Measurements from ENCODE around the gene MRM3.
A peak's percentile ranks its signal among the peaks of the same experiment; 100 is the strongest.

Gene MRM3

DNA sequence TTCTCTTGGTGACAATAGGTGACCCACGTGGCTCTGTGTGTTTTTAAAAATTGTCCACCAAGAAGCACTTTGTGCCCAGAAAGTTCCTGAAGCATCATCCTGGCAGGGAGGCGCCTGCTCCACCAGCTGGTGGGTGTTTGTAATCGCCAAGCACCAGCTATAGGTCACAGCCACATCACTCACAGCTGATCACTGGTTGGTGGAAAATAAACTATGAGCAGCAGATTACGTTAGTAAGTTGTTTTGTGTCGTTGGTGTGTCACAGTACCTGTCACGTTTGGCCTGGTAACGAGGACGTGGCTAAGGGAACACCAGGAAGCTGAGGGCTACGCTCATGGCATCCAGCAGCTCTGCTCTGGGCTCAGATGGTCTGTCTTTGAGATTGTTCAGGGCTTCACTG, 10.1 kb downstream of the MRM3 start:
- no peak overlapping the region for H3K4me3 ChIP-seq (replicated peaks; ENCODE audit: low read depth, low read length)
- no peak for TF ChIP-seq CTCF (IDR thresholded peaks at IDR 0.05; ENCODE audit: low read depth, low read length, missing control alignments)
- no peak for DNase-seq (ENCODE audit: extremely low read depth, low read depth)

GRCh38 chr17:794876-795275, 12.7 kb downstream of the MRM3 start:
- no peak for DNase-seq (ENCODE audit: extremely low read depth, low read depth)
- no peak overlapping the region for H3K4me3 ChIP-seq (replicated peaks; ENCODE audit: low read depth, low read length)
- TF ChIP-seq CTCF (IDR thresholded peaks at IDR 0.05; ENCODE audit: low read depth, low read length, missing control alignments), result peak; percentile 78

- DNase-seq (ENCODE audit: extremely low read depth, low read depth), result no peak
- no peak for TF ChIP-seq CTCF (IDR thresholded peaks at IDR 0.05; ENCODE audit: low read depth, low read length, missing control alignments)
- H3K4me3 ChIP-seq (replicated peaks; ENCODE audit: low read depth, low read length), result no peak overlapping the region
Observed at GRCh38 chr17:795276-795675, 13.1 kb downstream of the MRM3 start.

DNA sequence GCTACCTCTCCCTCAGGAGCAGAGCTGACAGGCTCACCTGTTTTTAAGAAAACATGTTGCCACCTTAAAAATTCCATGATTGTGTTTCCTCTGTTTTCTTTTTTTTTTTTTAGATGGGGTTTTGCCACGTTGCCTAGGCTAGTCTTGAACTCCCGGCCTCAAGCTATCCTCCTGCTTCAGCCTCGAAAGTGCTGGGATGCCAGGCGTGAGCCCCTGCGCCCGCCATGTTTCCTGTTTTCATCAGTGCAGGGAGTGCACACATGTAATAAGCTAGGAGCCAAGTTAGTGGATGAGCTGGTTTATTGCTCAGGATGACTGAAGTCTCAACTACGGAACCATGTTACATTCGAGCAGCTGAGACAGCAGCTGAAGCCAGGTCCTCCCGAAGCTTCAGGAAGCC, 13.6 kb downstream of the MRM3 start:
- no peak overlapping the region for H3K4me3 ChIP-seq (replicated peaks; ENCODE audit: low read depth, low read length)
- no peak for TF ChIP-seq CTCF (IDR thresholded peaks at IDR 0.05; ENCODE audit: low read depth, low read length, missing control alignments)
- no peak for DNase-seq (ENCODE audit: extremely low read depth, low read depth)

- no peak for TF ChIP-seq CTCF (IDR thresholded peaks at IDR 0.05; ENCODE audit: low read depth, low read length, missing control alignments)
- DNase-seq (ENCODE audit: extremely low read depth, low read depth), result no peak
Observed at GRCh38 chr17:796609-797008, 14.5 kb downstream of the MRM3 start.

DNA sequence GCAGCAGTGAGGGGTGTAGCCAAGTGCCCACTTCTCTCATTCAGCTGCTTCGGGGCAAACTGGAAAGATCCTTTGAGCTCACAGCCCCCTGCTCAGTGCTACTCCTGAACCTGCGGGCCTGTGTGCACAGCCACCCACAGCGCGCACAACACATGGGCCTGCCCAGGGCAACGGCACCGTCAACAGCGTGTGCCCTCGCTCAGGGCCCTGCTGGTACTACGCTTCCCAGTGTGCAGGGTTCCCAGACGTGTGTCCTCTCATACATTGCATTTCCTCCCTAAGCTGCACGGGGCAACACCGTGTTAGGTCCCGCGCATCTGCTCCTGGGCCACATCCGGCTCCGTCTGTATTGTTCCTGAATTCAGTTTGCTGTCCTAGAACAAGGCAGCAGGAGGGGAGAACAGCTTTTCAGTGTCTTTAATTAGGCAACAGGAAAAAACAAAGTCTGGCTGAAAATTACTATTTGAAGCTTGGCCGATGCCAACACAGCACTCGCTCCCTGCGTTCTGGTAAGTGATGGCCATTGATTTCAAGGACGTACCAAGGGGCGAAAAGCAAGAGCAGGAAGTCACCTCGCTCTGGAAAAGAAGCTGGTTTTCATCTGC, 15.2 kb downstream of the MRM3 start:
- no peak for TF ChIP-seq CTCF (IDR thresholded peaks at IDR 0.05; ENCODE audit: low read depth, low read length, missing control alignments)
- no peak for DNase-seq (ENCODE audit: extremely low read depth, low read depth)
- H3K4me3 ChIP-seq (replicated peaks; ENCODE audit: low read depth, low read length), result no peak overlapping the region

More at GRCh38 chr17:796609-797008, 14.5 kb downstream of the MRM3 start:
- H3K4me3 ChIP-seq (replicated peaks; ENCODE audit: low read depth, low read length), result no peak overlapping the region

DNA sequence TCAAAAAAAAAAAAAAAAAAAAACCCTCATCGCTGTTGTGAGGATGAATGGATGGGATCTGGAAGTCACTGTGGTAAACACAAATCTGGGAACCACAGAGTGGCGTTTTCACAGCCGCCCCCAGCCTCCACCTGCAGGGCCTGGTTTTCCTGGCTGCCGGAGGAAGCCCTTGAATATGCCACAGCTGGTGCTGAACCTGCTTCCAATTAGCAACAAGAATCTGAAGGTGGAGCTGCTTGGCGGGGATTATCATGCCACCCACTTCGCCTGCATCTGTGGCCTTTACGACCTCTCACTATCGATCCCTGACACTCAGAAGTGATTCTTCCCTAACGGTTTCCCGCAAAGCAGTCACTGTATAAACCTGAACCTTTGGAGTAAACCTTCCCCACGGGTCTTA, 16.1 kb downstream of the MRM3 start:
- no peak overlapping the region for H3K4me3 ChIP-seq (replicated peaks; ENCODE audit: low read depth, low read length)
- no peak for TF ChIP-seq CTCF (IDR thresholded peaks at IDR 0.05; ENCODE audit: low read depth, low read length, missing control alignments)
- DNase-seq (ENCODE audit: extremely low read depth, low read depth), result no peak

All from HFF-Myc (cell line).